GM18507 (cell line): ENCODE data around the gene ANK2.

Experiments
- DNase-seq: peaks from one replicate; pipeline ENCODE4 v3.0.0; 2011; ENCODE audit warnings: low read depth; ENCODE audit not compliant: insufficient read length; ENCODE audit errors: extremely low spot score
- FAIRE-seq: peaks from 2 replicates; lab custom pipeline; 2011; peaks lifted over from hg19 to GRCh38; lab: Jason Lieb, UNC

The ANK2 gene

DNA sequence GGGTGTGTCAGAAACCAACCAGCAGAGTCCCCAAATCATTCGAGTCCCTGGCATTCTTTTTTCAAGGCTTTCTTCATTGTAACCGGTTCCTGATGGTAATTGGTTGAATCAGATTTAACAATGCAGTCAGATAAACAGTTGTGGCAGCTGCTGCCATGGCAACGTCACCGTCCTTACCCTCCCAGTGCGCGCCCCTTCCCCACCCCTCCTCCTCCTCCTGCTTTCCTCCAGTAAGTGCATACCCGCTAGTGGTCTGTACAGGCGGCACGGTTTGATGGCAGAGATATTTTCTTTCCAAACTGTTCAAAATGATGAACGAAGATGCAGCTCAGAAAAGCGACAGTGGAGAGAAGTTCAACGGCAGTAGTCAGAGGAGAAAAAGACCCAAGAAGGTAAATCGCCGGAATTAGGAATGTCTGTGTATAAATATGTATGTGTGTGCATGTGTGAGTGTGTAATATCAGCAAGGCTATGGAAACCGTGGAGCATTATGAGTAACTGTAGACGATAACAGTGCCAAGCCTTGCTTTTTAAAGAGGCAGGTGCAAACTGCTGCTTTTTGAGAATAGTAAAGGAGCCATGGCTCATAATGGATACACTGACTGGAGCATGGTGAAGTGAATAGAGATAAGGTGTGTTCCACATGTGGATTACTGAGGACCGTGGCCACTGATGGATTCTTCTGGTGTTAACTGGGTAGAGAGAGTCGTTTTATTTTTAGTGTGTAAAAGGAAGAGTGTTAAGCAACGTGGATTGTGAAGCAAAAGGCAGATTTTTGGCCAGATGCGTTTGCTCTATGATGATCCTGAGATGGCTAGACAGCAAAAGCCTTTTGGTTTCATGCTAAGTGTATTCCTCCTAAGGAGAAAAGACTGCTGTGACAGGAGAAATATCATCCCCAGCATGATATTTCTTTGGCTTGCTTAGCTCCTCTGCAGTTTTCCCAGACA is at the start of gene ANK2:
TSS of gene ANK2 (plus strand) at position 233 of the 950 bp plus-strand sequence. CDS start at position 309, 76 bp downstream.
- DNase-seq = no peak
- no peak for FAIRE-seq

DNA sequence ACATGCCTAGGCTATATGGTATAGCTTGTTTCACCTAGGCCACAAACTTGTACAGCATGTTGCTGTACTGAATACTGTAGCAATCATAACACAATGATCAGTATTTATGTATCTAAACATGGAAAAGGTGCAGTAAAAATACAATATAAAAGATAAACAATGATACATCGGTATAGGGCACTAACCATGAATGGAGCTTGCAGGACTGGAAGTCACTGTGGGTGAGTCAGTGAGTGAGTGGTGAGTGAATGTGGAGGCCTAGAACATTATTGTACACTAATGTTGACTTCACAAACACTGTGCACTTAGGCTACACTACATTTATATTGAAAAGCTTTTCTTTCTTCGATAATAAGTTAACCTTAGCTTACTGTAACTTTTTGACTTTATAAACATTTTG is 45.6 kb upstream of the ANK2 start:
- FAIRE-seq (no peak), DNase-seq (no peak)

DNA sequence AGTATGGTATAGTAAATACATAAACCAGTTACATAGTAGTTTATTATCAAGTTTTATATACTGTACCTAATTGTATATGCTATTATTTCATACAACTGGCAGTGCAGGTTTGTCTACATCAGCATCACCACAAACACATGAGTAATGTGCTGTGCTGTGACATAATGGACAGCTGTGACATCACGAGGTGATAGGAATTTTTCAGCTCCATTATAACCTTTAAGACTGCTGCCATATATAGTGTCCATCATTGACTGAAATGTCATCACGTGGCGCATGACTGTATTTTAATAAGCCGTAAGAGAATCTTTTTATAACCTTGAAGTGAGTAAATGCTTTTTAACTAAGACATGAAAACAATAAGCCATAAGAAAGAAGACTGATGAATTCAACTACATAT is 44.8 kb upstream of the ANK2 start:
- FAIRE-seq = no peak

DNA sequence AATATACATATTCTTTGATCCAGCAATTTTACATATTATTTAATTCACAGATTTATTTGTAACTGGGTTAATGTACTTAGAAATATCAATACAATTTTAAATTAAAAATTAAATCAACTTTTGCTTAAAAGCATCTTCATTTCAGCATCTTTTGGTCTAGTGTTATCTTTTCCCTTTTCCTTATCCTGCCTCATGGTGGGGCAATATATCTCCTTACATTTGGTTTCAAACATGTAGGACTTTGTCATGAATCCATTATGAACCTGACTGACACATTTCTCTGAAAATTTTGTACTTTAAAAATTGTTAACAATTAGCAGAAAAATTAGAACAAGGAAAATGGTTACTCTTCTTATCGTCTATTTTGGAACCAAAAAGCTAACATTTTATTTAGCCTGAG is 42.8 kb upstream of the ANK2 start:
- DNase-seq = no peak
- FAIRE-seq = no peak

More for the DNA sequence above, 44.8 kb upstream of the ANK2 start:
- no peak for DNase-seq

DNA sequence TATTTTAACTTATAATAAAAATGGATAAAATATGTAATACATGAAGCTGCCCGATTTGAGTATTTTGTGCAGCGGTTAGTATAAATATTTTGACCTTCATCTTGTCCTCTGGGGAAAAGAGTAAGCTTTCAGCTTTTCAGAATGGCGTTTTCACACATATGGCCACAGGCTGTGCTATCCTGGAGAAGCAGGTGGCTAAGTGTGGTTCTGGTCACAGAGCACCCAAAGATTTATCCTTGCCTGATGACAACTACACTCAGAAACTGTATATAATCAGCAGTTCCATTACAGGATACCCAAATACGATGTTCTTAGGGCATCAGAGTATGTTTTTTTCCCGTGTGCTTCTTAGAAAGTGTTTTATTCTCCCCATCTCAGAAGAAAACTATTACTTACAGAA is 42.3 kb upstream of the ANK2 start:
- DNase-seq = no peak
- FAIRE-seq = no peak

DNA sequence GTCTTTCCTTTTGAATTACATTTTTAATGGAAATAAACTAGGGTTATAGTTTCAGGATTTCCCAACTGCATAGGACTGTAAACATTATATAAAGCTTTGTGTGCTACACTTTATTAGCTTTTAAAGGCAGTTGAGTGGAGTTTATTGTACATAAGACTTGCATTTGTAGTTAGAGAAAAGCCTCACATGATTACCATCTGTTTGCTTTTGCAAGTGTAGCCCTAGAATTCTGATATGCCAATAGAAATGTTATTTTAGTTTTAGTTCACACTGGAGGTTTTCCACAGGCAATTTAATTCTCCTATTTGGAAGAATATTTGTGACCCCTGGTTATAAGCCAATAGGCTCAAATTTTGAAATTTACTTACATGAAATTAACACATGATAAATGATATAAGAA is 41.3 kb upstream of the ANK2 start:
- FAIRE-seq (no peak), DNase-seq (no peak)

DNA sequence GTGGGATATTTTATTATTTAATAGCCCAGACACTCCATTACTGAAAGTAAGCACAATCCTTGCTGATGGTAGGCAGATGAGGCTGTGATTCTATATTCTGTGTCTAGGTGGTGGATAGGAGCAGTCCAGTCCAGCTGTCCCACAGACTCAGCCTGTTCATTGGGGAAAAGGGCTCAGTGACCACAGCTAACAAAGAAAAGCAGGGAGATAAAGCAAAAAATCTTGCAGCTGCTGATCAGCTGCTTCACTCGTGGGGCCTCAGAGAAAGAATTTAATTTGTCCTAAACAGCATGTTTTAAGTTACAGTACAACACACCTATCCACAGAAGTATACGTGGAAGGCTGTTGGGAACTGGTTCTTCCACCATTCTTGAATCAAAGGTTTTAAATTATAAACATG is 40.7 kb upstream of the ANK2 start:
- no peak for DNase-seq
- FAIRE-seq = no peak

DNA sequence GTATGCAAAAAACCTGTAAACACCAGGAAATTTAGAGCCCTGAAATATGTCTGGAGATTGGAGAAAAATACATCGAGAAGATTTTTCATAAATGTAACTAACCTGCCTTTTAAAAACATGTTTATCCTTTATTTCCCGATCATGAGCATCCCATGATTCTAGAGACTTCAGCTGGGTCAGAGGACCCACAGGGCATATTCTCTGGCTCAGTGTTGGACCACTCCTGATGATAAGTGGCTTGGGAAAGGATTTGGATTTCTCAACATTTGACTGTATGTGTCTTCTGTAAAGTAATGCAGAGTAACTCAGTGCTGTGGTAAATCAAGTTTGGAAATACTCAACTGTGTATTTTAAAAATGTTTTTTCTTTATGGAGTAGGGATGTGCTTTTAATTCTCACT is 40.0 kb upstream of the ANK2 start:
- FAIRE-seq (no peak), DNase-seq (no peak)

DNA sequence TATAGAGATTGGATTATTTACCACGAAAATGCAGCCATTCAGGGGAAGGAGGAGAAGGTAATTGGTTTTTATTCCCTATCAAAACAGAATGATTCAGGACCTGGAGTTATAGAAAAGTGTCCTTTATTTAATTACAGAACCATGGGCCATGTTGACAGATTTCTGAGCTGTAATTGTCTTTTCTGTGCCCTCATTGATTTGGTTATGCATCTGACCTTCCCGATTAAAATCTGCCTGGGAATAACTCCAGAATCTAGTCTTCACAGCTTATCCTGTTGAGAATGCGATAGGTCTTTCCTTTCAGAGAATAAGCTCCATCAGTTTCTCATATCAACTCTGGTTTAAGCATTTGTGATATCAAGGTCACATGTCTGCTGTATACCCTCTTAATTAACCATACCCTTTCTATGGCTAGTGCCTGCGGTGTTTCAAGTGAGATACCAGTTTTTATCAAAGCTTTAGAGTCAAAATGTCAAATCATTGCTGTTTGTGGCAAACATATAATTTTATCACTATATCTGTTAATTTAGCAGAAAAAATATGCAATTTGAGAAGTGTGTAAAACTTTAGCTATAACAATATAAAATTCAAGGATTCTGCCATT is 37.2 kb upstream of the ANK2 start:
- no peak for DNase-seq
- no peak for FAIRE-seq

DNA sequence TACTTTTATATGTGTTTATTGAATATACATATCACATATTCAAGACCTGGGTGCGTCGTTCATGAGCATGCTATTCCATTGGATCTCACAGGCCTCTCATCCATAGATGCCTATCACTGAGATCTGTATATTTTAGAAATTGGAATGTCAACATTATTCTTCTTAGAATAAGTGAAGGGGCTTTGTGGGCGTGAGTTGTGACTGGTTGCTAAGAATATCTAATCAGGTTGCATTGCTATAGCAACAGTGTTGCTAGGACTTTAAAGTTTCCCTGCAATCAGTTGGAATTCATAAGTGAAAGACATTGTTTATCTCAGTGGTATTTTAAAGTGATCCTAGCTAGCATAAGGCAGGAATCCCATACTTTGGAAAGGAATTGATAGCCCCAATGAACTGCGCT is 36.7 kb upstream of the ANK2 start:
- DNase-seq (no peak), FAIRE-seq (no peak)

DNA sequence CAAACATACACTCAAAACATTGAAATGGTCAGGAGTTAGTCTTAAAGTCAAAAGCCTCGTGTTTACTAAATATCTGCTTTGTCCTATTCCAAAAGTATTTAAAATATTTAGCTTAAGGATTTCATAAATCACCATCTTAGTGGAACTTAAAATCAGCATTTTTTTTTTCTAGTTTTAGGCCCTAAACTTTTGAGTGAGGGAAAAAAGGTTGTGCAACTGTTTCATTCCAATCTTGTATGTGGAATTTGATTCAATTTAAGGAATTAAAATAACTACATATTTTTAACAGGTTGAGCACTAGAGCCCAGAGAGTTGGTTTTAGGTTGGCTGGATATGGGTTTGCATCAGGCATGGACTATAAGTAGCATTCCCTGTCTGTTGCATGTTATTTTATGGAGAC is 35.7 kb upstream of the ANK2 start:
- FAIRE-seq (no peak), DNase-seq (no peak)

DNA sequence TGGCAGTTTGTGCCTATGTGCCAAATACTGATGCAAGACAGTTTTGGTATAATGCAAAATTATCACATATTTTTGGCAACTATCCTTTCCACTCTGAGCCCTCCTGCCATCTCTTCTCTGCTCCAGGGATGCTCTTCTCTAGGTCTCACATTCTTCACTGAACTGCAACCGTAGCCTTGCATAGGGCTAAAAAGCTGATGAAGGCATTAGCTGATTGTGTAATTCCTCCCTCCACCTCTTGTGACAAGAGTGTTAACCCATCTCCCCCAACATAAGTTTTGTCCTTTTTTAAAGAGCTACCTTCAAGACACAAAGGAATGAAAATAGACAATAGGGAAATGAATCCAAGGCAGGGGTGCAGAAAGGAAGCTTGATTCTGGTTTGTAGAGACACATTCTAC is 33.1 kb upstream of the ANK2 start:
- DNase-seq = no peak
- no peak for FAIRE-seq

DNA sequence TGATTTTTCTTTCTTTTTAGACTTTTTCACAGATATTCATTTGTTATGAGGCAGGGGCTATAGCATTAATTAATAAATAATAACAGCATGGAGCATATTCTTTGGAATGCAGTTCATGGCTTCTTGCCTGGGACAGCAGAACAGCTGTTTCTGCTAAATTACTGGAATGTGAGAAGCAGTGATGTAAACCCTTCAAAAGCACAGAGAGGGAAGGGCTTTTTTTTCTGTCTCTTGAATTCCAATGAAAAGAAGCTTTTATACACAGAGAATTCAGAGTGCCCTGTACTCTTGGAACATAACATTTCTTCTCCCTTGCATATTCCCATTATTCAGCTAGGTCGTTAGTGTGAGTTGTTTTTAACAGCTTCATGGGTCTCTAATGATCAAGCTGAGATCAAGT is 28.5 kb upstream of the ANK2 start:
- DNase-seq = no peak
- no peak for FAIRE-seq

DNA sequence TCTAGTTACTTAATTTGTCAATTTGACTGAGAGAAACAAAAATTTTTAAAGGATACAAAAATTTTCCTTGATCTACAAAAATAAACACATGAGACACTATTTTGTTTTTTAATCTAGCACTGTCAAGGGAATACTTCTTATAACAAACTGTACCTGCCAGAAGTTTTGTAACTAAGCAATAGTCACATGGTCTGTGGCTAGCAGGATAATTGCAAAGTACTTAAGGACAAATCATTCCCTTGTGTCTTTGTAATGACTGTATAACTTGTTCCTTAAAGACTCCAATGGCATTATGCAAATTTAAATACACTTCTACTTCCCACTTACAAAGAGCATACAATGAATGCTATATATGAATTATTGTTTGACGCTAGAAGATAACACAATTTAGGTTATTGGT is 25.1 kb upstream of the ANK2 start:
- DNase-seq = no peak
- no peak for FAIRE-seq

DNA sequence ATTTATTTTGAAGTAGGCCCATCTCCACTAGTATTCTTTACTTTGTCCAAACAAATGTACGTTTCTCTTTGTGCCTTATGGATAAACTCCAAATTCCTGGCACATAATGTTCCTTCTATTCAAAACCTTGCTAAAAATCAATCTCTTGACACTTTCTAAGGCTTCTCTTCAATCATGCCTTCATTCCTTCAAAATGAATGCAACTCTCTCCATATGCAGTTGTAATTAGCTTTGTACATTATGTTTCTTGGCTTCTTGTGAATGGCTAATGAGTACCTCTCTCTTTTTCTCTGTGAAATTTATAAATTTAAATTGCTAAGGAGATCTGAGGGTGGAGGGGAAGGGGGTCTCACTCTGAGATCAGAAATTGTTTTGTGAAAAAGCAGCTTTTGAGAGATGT is 24.0 kb upstream of the ANK2 start:
- FAIRE-seq (no peak), DNase-seq (no peak)

DNA sequence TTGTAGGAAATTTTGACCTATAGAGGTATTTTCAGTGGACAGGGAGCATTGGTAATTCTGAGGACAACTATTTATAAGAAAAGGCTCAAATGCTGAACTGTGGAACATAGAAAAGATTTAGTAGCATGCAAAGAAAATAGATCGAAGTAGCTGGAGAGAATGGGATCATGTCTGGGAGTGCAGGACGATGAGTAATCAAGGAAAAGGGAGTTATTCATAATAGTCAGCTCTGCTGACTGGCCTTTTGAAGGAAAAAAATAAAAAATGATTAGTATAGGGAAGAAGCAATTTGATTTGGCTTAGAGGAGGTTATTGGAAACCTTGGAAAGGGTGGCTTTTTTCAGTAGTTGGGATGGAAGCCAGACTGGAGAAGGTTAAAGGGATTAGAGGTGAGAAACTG is 22.9 kb upstream of the ANK2 start:
- FAIRE-seq (no peak), DNase-seq (no peak)

DNA sequence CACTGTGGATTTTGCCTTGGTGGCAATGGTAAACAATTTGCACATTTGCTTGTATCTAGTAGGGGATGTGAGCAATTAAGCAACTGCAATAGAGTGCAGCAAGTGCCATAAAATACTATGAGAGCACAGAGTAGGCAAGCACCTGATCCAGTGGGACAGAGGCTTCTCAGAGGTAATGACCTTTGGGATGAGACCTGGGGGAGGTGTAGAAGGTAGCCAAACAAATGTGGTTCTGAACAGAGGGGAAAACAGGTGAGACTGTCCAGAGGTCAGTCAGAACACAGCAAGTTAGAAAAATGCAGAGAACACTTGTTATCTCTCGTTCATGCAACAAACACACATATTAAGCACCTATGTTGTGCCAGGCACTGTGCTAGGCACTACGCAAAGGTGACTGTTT is 21.4 kb upstream of the ANK2 start:
- no peak for DNase-seq
- FAIRE-seq = no peak

DNA sequence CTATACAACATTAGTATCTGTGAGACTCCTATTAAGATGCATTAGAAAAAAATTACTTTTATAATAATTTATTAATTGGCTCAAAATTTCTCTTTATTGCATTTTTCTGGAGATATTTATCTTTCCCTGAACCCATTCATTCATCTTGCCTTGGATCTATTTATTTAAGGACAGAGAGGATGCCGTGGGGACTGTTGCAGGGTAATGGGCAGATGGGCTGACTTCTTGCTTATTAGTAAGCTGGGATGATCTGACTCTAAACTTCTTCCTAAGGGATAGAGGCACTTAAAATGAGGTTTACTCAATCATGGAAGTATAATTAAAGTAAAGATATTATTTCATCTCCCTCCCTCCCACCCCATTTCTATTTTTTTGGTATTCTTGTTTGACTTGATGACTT is 18.2 kb upstream of the ANK2 start:
- FAIRE-seq = no peak
- DNase-seq = no peak

DNA sequence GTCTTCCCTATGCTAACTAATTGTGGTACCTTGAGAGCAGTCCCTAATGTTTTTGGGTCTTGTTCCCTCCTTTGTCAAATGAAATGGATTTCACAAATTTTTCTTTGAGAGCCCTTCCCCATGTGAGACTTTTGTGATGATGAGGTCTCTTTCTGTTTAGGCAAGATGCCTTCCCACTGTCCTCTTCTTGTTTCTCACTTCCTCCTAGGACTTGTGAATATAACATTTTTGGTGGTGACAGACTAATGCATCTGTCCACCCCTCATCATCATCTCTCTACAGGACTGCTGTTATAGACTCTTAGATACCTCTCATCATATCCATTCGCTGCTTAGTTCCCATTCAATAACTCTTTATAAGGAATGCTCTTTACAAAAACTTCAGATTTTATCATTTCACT is 8.7 kb upstream of the ANK2 start:
- FAIRE-seq = peak; percentile 12

DNA sequence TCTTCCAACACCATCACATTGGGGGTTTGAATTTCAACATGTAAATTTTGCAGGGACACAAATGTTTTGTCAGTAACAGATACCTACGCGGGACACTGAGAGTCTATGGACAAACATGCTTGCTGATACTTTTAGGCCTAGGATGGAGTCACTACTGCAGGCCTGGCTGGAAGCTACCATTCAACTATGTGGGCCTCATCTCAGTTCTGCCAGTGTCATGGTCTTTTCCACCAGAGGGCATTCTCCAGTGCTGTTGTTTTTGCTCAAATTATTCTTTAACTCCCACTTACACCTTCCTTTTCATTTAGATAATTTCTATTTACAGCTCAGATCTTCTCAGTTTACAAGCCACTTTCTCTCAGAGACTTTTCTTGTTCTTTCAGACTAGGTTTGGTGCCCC is 7.0 kb upstream of the ANK2 start:
- DNase-seq = no peak

More for the DNA sequence above, 8.7 kb upstream of the ANK2 start:
- no peak for DNase-seq

DNA sequence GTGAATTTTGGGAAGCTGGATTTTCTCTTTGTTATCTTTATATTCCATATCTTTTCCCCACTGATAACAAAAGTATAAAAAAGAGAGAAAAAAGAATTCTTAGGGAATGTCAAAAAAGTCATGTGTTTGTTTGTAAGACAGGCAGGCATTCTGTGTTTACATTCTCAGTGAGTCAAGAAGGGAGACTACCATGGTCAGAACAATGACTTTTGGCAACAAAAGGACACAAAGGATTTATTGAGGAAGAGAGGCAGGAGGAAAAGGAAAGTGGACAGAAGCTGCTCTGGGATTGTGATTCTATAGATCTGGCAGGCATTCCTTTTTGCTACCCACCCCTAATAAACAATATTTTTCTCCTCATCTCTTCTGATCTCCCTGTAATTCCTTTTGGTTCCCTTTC is 5.9 kb upstream of the ANK2 start:
- DNase-seq (no peak), FAIRE-seq (no peak)

More for the DNA sequence above, 7.0 kb upstream of the ANK2 start:
- no peak for FAIRE-seq
